ENCODE measurements around the gene RPS6KA3. TPM values are rescaled to one million over a fixed set of nuclear protein-coding genes. Genes with fewer than 3 reads are reported as not detected.

The RPS6KA3 gene
- total RNA-seq, 1 donor from 2014 or later: 22.8 TPM

DNA sequence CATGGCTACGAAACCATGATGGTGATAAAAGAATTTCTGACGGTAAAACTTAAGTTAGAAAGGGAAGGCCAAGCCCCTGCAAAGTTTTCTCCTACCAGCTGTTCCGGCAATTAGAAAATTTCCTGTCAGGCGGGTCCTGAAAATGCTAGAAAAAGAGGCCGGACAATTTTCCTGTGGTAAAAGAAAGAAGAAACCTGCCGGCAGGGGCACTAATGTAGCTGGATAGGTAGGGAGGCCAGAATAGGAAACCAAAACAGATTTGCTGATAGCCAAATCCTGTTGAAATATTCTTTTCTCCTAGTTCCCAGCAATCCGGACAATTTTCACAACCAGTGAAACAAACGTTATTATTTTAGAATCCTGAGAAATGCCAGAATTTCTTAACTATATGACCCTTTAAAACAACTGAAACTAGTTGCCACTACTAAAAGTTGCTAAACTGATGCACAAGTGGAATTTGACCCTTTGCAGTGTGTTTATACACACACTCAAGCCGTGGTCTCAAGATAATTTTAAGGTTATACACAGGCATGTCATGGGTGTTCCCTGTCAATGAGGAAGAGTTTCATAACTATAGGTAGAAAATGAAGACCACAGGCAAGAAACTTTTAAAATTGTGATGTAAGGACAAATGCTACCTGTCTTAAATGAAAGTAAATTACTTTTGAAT lies 47.7 kb downstream of the RPS6KA3 start:
- TF ChIP-seq POLR2A (IDR thresholded peaks at IDR 0.05): no peak
- peak in 1 of 2 donors; percentile 36 for TF ChIP-seq POLR2AphosphoS5 (IDR thresholded peaks at IDR 0.05; ENCODE audit: insufficient read depth in 1 of 2, low read depth in 1 of 2)
- peaks cover 8% of the 10 kb centered on the region for H3K4me1 ChIP-seq
- no peaks in the 10 kb centered on the region for H3K9me3 ChIP-seq
- H3K27me3 ChIP-seq: no peaks in the 10 kb centered on the region
- peak overlapping the region; percentile 30 for H3K27ac ChIP-seq
- H3K36me3 ChIP-seq: no peaks in the 10 kb centered on the region
- no peak for DNase-seq (ENCODE audit: extremely low spot score in 2 of 2)
- H3K4me3 ChIP-seq: no peak overlapping the region
- intact Hi-C loops (cut with DNase I): no loop called here

DNA sequence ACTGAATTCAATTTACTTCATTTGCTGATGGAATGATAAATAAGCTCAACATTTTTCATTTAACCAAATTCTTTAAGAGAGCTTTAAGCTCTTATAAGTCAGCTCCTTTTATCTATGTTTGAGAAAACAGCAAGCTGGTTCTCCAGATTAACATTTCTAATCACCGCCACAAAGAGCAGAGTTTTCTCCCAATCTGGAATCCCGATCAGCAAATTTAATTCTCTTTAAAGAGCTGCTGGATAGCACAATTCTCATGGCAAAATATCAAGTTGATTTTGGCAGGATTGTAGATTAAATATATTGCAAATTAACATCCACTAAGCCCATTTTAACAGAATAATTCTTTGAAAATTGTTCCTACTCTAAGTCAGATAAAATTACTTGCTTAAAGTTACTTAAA lies 48.8 kb downstream of the RPS6KA3 start:
- Histone ChIP-seq H3K36me3 (no peaks in the 10 kb centered on the region), H3K4me1 (peaks cover 8% of the 10 kb centered on the region), H3K4me3 (no peak overlapping the region), H3K27ac (peak overlapping the region; percentile 30), H3K27me3 (no peaks in the 10 kb centered on the region), H3K9me3 (no peaks in the 10 kb centered on the region)
- DNase-seq (ENCODE audit: extremely low spot score in 2 of 2): no peak
- intact Hi-C loops (cut with DNase I): no loop called here
- TF ChIP-seq POLR2A (IDR thresholded peaks at IDR 0.05): no peak
- TF ChIP-seq POLR2AphosphoS5 (IDR thresholded peaks at IDR 0.05; ENCODE audit: insufficient read depth in 1 of 2, low read depth in 1 of 2): no peak
- no peak for TF ChIP-seq CTCF (IDR thresholded peaks at IDR 0.05)

DNA sequence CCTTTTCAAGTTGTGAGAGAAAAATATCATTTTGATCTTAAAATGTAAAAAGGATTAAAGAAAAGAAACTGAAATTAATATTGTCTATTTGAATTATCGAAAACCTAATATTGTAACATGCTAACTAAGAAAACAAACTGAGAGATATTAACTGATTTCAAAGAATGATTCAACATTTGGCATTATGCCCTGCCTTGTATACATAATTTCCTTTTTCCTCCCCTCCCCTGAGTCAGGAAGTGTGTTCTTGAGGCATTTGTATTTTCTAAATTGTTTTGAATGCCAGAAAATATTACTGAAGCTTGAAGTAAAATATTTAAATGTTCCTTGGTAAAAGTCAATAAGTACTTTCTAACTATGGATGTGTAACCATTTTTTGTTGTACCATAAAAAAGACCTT lies 49.4 kb downstream of the RPS6KA3 start:
- intact Hi-C loops (cut with DNase I): no loop called here
- DNase-seq (ENCODE audit: extremely low spot score in 2 of 2): no peak
- no peak overlapping the region for H3K27ac ChIP-seq

GRCh38 chrX:20215565-20215964 lies 51.1 kb downstream of the RPS6KA3 start:
- TF ChIP-seq CTCF (IDR thresholded peaks at IDR 0.05) (no peak), POLR2AphosphoS5 (IDR thresholded peaks at IDR 0.05; ENCODE audit: insufficient read depth in 1 of 2, low read depth in 1 of 2) (no peak)
- intact Hi-C loops (cut with DNase I): no loop called here

More for the DNA sequence above, 49.4 kb downstream of the RPS6KA3 start:
- peaks cover 8% of the 10 kb centered on the region for H3K4me1 ChIP-seq
- no peak overlapping the region for H3K4me3 ChIP-seq
- no peak for TF ChIP-seq POLR2A (IDR thresholded peaks at IDR 0.05)
- TF ChIP-seq POLR2AphosphoS5 (IDR thresholded peaks at IDR 0.05; ENCODE audit: insufficient read depth in 1 of 2, low read depth in 1 of 2): no peak
- no peak for TF ChIP-seq CTCF (IDR thresholded peaks at IDR 0.05)
- H3K27me3 ChIP-seq: no peaks in the 10 kb centered on the region
- no peaks in the 10 kb centered on the region for H3K36me3 ChIP-seq
- H3K9me3 ChIP-seq: no peaks in the 10 kb centered on the region

DNA sequence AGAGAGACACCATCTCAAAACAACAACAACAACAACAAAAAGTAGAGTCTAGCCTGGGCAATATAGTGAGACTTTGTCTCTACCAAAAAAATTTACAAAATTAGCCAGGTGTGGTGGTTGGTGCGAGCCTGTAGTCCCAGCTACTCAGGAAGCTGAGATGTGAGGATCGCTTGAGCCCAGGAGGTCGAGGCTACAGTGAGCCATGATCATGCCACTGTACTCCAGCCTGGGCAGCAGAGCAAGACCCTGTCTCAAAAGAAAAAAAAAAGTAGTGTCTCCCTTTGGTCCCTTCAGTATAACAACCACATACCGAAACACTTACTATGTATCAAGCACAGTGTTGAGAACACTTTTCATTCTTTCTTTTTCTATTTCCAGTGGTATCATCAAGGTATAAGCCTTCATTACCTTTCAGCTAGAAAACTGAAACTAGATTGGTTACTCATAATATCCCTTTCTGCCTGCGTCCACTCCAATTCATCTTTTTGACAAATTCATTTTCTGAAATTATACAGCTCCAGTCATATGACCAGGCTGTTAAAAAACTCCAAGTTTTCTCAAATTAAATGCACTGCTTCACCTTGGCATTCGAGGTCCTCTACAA lies 54.1 kb downstream of the RPS6KA3 start:
- no peak for TF ChIP-seq POLR2AphosphoS5 (IDR thresholded peaks at IDR 0.05; ENCODE audit: insufficient read depth in 1 of 2, low read depth in 1 of 2)
- no peak for TF ChIP-seq POLR2A (IDR thresholded peaks at IDR 0.05)
- no peak for TF ChIP-seq CTCF (IDR thresholded peaks at IDR 0.05)
- Histone ChIP-seq H3K4me3 (no peak overlapping the region), H3K36me3 (no peaks in the 10 kb centered on the region), H3K27me3 (no peaks in the 10 kb centered on the region), H3K9me3 (no peaks in the 10 kb centered on the region), H3K4me1 (peaks cover 8% of the 10 kb centered on the region), H3K27ac (no peak overlapping the region)
- intact Hi-C loops (cut with DNase I): no loop called here
- no peak for DNase-seq (ENCODE audit: extremely low spot score in 2 of 2)

More at GRCh38 chrX:20215565-20215964, 51.1 kb downstream of the RPS6KA3 start:
- no peaks in the 10 kb centered on the region for H3K36me3 ChIP-seq
- H3K9me3 ChIP-seq: no peaks in the 10 kb centered on the region
- H3K27ac ChIP-seq: no peak overlapping the region
- peaks cover 8% of the 10 kb centered on the region for H3K4me1 ChIP-seq
- H3K27me3 ChIP-seq: no peaks in the 10 kb centered on the region
- no peak overlapping the region for H3K4me3 ChIP-seq
- DNase-seq (ENCODE audit: extremely low spot score in 2 of 2): no peak
